Inferior parietal cortex (tissue), 1 donor: Measurements from ENCODE around the gene MRLN.

ENCODE experiments used
- DNase-seq: peaks from one replicate; pipeline ENCODE4 v3.0.0-alpha.2; 2016; ENCODE audit errors: extremely low spot score

MRLN gene

DNA sequence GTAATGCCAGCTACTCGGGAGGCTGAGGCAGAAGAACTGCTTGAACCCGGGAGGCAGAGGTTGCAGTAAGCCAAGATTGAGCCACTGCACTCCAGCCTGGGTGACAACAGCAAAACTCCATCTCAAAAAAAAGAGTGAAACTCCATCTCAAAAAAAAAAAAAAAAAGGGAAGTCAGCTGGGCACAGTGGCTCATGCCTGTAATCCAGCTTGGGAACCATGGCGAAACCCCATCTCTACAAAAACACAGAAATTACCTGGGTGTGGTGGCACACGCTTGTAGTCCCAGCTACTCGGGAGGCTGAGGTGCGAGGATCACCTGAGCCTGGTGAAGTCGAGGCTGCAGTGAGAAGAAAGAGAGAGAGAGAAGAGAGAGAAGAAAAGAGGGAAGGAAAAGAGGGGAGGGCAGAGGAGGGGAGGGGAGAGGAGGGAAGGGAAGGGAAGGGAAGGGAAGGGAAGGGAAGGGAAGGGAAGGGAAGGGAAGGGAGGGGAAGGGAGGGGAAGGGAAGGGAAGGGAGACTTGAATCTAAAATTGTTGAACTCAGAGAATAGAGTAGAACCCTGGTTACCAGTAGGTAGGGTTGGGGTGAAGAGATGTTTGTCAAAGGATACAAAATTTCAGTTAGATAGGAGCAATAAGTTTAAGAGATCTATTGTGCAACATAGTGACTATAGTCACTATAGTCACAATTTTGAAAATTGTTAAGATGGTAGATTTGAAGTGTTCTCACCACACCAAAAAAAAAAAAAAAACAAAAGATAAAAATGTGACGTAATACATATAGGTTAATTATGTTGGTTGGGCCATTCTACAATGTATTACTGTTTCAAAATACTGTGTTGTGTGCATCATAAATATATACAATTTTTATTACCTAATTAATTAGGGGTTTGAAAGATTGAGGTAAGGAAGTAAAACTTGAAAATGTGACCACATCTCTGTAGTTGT is 46.1 kb downstream of the MRLN start:
- DNase-seq, result no peak

DNA sequence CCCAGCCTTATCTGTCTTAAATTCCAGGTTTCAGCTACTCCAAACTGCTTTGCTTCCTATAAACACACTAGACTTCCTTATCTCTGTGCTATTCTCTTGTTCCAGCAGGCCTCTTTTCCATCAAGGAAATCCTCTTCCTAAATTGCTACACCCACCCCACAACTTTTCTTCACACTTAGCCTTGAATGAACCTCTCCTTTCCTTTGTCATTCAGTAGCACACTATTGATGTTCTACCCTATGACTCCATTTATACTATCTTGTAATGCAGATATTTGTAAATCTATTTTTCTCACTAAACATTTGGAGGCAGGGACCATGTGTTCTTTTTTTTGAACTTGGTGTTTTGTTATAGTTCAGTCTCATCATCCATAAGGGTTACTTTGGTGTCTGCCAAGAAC is 47.3 kb downstream of the MRLN start:
- DNase-seq, result no peak

- DNase-seq, result no peak
These were observed 48.6 kb downstream of the MRLN start for GRCh38 chr10:59704630-59705029.

- DNase-seq, result no peak
These were observed 50.9 kb downstream of the MRLN start for GRCh38 chr10:59702347-59702746.

DNA sequence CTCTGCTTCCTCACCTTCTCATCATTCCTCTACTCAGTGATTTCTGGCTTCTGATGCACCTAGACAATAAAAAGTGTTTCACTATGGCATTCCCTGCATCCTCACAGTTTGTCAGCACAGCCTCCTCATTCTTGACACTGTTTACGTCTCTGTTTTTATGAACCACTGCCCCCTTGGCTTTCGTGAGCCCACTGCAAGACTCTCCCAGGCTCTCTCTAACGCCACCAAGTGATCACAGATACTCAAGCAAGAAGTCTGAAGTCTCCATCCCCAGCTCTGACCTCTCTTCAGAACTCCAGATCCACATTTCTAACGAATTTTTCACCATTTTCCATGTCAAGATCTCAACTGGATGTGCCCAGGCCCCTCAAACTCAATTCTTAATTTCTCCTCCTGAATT is 52.5 kb downstream of the MRLN start:
- no peak for DNase-seq

- DNase-seq, result no peak
These were observed 54.9 kb downstream of the MRLN start for GRCh38 chr10:59698326-59698725.

GRCh38 chr10:59695637-59696036 is 57.6 kb downstream of the MRLN start:
- no peak for DNase-seq

- no peak for DNase-seq
These were observed 58.3 kb downstream of the MRLN start for GRCh38 chr10:59694936-59695335.

- DNase-seq, result no peak
These were observed 61.1 kb downstream of the MRLN start for GRCh38 chr10:59692113-59692512.

DNA sequence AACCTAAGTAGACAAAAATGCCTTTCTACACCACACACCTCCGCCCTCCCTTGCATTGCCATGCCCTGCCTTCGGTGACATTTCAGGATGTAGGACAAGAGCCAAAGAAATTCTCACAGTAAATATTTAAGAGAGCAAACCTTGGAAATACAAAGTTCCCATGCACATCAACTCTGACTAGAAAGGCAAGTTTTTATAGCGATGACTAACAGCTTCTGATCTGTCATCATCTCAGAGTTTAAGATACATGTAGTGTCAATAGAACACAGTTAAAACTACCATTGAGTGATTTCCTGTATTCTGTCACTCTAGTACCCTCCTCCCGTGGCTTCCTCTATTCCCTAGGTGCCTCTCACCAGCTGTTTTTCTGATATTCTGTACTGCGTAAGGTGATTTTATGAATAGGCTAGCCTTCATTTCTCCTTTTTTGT is 64.3 kb downstream of the MRLN start:
- no peak for DNase-seq

DNA sequence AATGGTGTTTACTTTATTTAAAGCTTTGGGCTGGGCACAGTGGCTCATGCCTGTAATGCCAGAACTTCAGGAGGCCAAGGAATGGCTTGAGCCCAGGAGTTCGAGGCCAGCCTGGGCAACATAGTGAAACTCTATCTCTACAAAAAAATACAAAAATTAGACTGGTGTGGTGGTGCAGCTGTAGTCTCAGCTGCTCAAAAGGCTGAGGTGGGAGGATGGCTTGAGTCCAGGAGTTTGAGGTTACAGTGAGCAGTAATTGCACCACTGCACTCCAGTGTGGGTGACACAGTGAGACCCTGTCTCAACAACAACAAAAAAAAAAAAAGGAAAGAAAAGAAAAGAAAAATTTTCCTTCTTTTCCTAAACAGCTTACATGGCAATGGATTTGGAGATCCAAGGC is 65.6 kb downstream of the MRLN start:
- no peak for DNase-seq
